Measurements from ENCODE around the gene OR1I1. TPM values are rescaled to one million over a fixed set of nuclear protein-coding genes. Genes with fewer than 3 reads are reported as not detected.
A peak's percentile ranks its signal among the peaks of the same experiment; 100 is the strongest.
"Not testable (repeated sequence)": the region's sequence is repeated elsewhere in the genome, so short reads cannot be mapped to it uniquely, and the experiment has no call there.

Gene OR1I1
- total RNA-seq, 1 experiment from 2014 or later = not detected

- not testable (repeated sequence) for H3K4me3 ChIP-seq (ENCODE audit: low read length); H3K9me3 ChIP-seq (ENCODE audit: low read length); H2AFZ ChIP-seq (ENCODE audit: low read length); H3K4me2 ChIP-seq (ENCODE audit: low read depth, low read length, poor library complexity, severe bottlenecking); DNase-seq; H3K36me3 ChIP-seq (ENCODE audit: insufficient read depth, low read length); H3K4me1 ChIP-seq (ENCODE audit: low read length); H4K20me1 ChIP-seq (ENCODE audit: insufficient read depth, low read depth, low read length); H3K9ac ChIP-seq (ENCODE audit: low read length); H3K27me3 ChIP-seq (ENCODE audit: low read length); H3K9me2 ChIP-seq (replicated peaks; ENCODE audit: insufficient read depth, low read length); H3K79me2 ChIP-seq (ENCODE audit: low read length); H3K27ac ChIP-seq (ENCODE audit: low read length)
Observed at GRCh38 chr19:15080002-15080401, 2.0 kb upstream of the OR1I1 start.

- Histone ChIP-seq H3K79me2 (ENCODE audit: low read length) (no peaks in the 10 kb centered on the region), H3K4me3 (ENCODE audit: low read length) (no peak overlapping the region), H3K27ac (ENCODE audit: low read length) (no peak overlapping the region), H4K20me1 (ENCODE audit: insufficient read depth, low read depth, low read length) (no peaks in the 10 kb centered on the region), H3K9me3 (ENCODE audit: low read length) (no peaks in the 10 kb centered on the region), H3K4me1 (ENCODE audit: low read length) (no peaks in the 10 kb centered on the region), H2AFZ (ENCODE audit: low read length) (no peak overlapping the region), H3K4me2 (ENCODE audit: low read depth, low read length, poor library complexity, severe bottlenecking) (no peak overlapping the region), H3K9me2 (replicated peaks; ENCODE audit: insufficient read depth, low read length) (no peaks in the 10 kb centered on the region), H3K27me3 (ENCODE audit: low read length) (no peaks in the 10 kb centered on the region), H3K9ac (ENCODE audit: low read length) (no peak overlapping the region), H3K36me3 (ENCODE audit: insufficient read depth, low read length) (no peaks in the 10 kb centered on the region)
- DNase-seq = no peak
Observed at GRCh38 chr19:15087182-15087581, 5.2 kb downstream of the OR1I1 start.

- Histone ChIP-seq H3K79me2 (ENCODE audit: low read length) (no peaks in the 10 kb centered on the region), H3K9me3 (ENCODE audit: low read length) (no peaks in the 10 kb centered on the region), H3K27ac (ENCODE audit: low read length) (no peak overlapping the region), H3K9me2 (replicated peaks; ENCODE audit: insufficient read depth, low read length) (no peaks in the 10 kb centered on the region), H3K9ac (ENCODE audit: low read length) (no peak overlapping the region), H3K36me3 (ENCODE audit: insufficient read depth, low read length) (no peaks in the 10 kb centered on the region), H4K20me1 (ENCODE audit: insufficient read depth, low read depth, low read length) (no peaks in the 10 kb centered on the region), H3K4me1 (ENCODE audit: low read length) (no peaks in the 10 kb centered on the region), H3K27me3 (ENCODE audit: low read length) (no peaks in the 10 kb centered on the region), H2AFZ (ENCODE audit: low read length) (no peak overlapping the region), H3K4me3 (ENCODE audit: low read length) (no peak overlapping the region), H3K4me2 (ENCODE audit: low read depth, low read length, poor library complexity, severe bottlenecking) (no peak overlapping the region)
- peak; percentile 95 for DNase-seq
Observed at GRCh38 chr19:15091918-15092753, 10.1 kb downstream of the OR1I1 start.

- Histone ChIP-seq H3K79me2 (ENCODE audit: low read length) (no peaks in the 10 kb centered on the region), H3K9me3 (ENCODE audit: low read length) (no peaks in the 10 kb centered on the region), H2AFZ (ENCODE audit: low read length) (no peak overlapping the region), H3K36me3 (ENCODE audit: insufficient read depth, low read length) (no peaks in the 10 kb centered on the region), H3K4me1 (ENCODE audit: low read length) (no peaks in the 10 kb centered on the region), H3K4me2 (ENCODE audit: low read depth, low read length, poor library complexity, severe bottlenecking) (no peak overlapping the region), H3K4me3 (ENCODE audit: low read length) (no peak overlapping the region), H3K9ac (ENCODE audit: low read length) (no peak overlapping the region), H3K27ac (ENCODE audit: low read length) (no peak overlapping the region), H4K20me1 (ENCODE audit: insufficient read depth, low read depth, low read length) (no peaks in the 10 kb centered on the region), H3K27me3 (ENCODE audit: low read length) (no peaks in the 10 kb centered on the region), H3K9me2 (replicated peaks; ENCODE audit: insufficient read depth, low read length) (no peaks in the 10 kb centered on the region)
- no peak for DNase-seq
Observed at GRCh38 chr19:15093001-15093400, 11.0 kb downstream of the OR1I1 start.

GRCh38 chr19:15096223-15096622 is 14.2 kb downstream of the OR1I1 start:
- no peak overlapping the region for H3K4me2 ChIP-seq (ENCODE audit: low read depth, low read length, poor library complexity, severe bottlenecking)
- H3K27ac ChIP-seq (ENCODE audit: low read length) = no peak overlapping the region
- no peaks in the 10 kb centered on the region for H3K36me3 ChIP-seq (ENCODE audit: insufficient read depth, low read length)
- DNase-seq = no peak
- H3K79me2 ChIP-seq (ENCODE audit: low read length) = no peaks in the 10 kb centered on the region
- no peak overlapping the region for H3K9ac ChIP-seq (ENCODE audit: low read length)
- H3K9me2 ChIP-seq (replicated peaks; ENCODE audit: insufficient read depth, low read length) = no peaks in the 10 kb centered on the region
- H2AFZ ChIP-seq (ENCODE audit: low read length) = no peak overlapping the region
- no peak overlapping the region for H3K4me3 ChIP-seq (ENCODE audit: low read length)
- H3K27me3 ChIP-seq (ENCODE audit: low read length) = no peaks in the 10 kb centered on the region
- no peaks in the 10 kb centered on the region for H3K4me1 ChIP-seq (ENCODE audit: low read length)
- no peaks in the 10 kb centered on the region for H4K20me1 ChIP-seq (ENCODE audit: insufficient read depth, low read depth, low read length)
- H3K9me3 ChIP-seq (ENCODE audit: low read length) = no peaks in the 10 kb centered on the region

GRCh38 chr19:15097980-15098379 is 16.0 kb downstream of the OR1I1 start:
- not testable (repeated sequence) for H3K36me3 ChIP-seq (ENCODE audit: insufficient read depth, low read length); H3K9me3 ChIP-seq (ENCODE audit: low read length); H3K4me2 ChIP-seq (ENCODE audit: low read depth, low read length, poor library complexity, severe bottlenecking); H2AFZ ChIP-seq (ENCODE audit: low read length); H3K27ac ChIP-seq (ENCODE audit: low read length); DNase-seq; H3K9me2 ChIP-seq (replicated peaks; ENCODE audit: insufficient read depth, low read length); H4K20me1 ChIP-seq (ENCODE audit: insufficient read depth, low read depth, low read length); H3K4me3 ChIP-seq (ENCODE audit: low read length); H3K9ac ChIP-seq (ENCODE audit: low read length); H3K27me3 ChIP-seq (ENCODE audit: low read length); H3K79me2 ChIP-seq (ENCODE audit: low read length); H3K4me1 ChIP-seq (ENCODE audit: low read length)

GRCh38 chr19:15098460-15098859 is 16.4 kb downstream of the OR1I1 start:
- DNase-seq = no peak
- no peak overlapping the region for H3K9ac ChIP-seq (ENCODE audit: low read length)
- no peaks in the 10 kb centered on the region for H3K79me2 ChIP-seq (ENCODE audit: low read length)
- H3K4me3 ChIP-seq (ENCODE audit: low read length) = no peak overlapping the region
- no peaks in the 10 kb centered on the region for H3K9me2 ChIP-seq (replicated peaks; ENCODE audit: insufficient read depth, low read length)
- H3K4me1 ChIP-seq (ENCODE audit: low read length) = no peaks in the 10 kb centered on the region
- no peaks in the 10 kb centered on the region for H3K9me3 ChIP-seq (ENCODE audit: low read length)
- H3K27me3 ChIP-seq (ENCODE audit: low read length) = no peaks in the 10 kb centered on the region
- H3K4me2 ChIP-seq (ENCODE audit: low read depth, low read length, poor library complexity, severe bottlenecking) = no peak overlapping the region
- H4K20me1 ChIP-seq (ENCODE audit: insufficient read depth, low read depth, low read length) = no peaks in the 10 kb centered on the region
- no peak overlapping the region for H3K27ac ChIP-seq (ENCODE audit: low read length)
- H2AFZ ChIP-seq (ENCODE audit: low read length) = no peak overlapping the region; the same call in 1 of the 2 replicates
- H3K36me3 ChIP-seq (ENCODE audit: insufficient read depth, low read length) = no peaks in the 10 kb centered on the region

- H3K27ac ChIP-seq (ENCODE audit: low read length) = no peak overlapping the region
- H2AFZ ChIP-seq (ENCODE audit: low read length) = no peak overlapping the region
- no peaks in the 10 kb centered on the region for H3K9me3 ChIP-seq (ENCODE audit: low read length)
- DNase-seq = no peak
- no peaks in the 10 kb centered on the region for H3K4me1 ChIP-seq (ENCODE audit: low read length)
- no peaks in the 10 kb centered on the region for H3K36me3 ChIP-seq (ENCODE audit: insufficient read depth, low read length)
- H3K4me3 ChIP-seq (ENCODE audit: low read length) = no peak overlapping the region
- no peaks in the 10 kb centered on the region for H3K27me3 ChIP-seq (ENCODE audit: low read length)
- H3K4me2 ChIP-seq (ENCODE audit: low read depth, low read length, poor library complexity, severe bottlenecking) = no peak overlapping the region
- no peak overlapping the region for H3K9ac ChIP-seq (ENCODE audit: low read length)
- no peaks in the 10 kb centered on the region for H3K79me2 ChIP-seq (ENCODE audit: low read length)
- no peaks in the 10 kb centered on the region for H4K20me1 ChIP-seq (ENCODE audit: insufficient read depth, low read depth, low read length)
- H3K9me2 ChIP-seq (replicated peaks; ENCODE audit: insufficient read depth, low read length) = no peaks in the 10 kb centered on the region
Observed at GRCh38 chr19:15099017-15099582, 17.1 kb downstream of the OR1I1 start.

Measured in Karpas-422 (cell line).